Measurements from ENCODE around the gene SH3BP4.

The SH3BP4 gene

GRCh38 chr2:234931371-234931770, 20.4 kb upstream of the SH3BP4 start:
- TF ChIP-seq CTCF (IDR thresholded peaks at IDR 0.05; ENCODE audit: low read depth, low read length): no peak
- no peak for DNase-seq (ENCODE audit: extremely low read depth, low read depth)

- no peak for DNase-seq (ENCODE audit: extremely low read depth, low read depth)
- no peak for TF ChIP-seq CTCF (IDR thresholded peaks at IDR 0.05; ENCODE audit: low read depth, low read length)
These were observed 19.1 kb upstream of the SH3BP4 start for GRCh38 chr2:234932591-234933168.

GRCh38 chr2:234935311-234935710, 16.5 kb upstream of the SH3BP4 start:
- DNase-seq (ENCODE audit: extremely low read depth, low read depth): no peak
- no peak for TF ChIP-seq CTCF (IDR thresholded peaks at IDR 0.05; ENCODE audit: low read depth, low read length)

- DNase-seq (ENCODE audit: extremely low read depth, low read depth): no peak
- no peak for TF ChIP-seq CTCF (IDR thresholded peaks at IDR 0.05; ENCODE audit: low read depth, low read length)
These were observed 12.2 kb upstream of the SH3BP4 start for GRCh38 chr2:234939576-234939975.

GRCh38 chr2:234939996-234940395, 11.8 kb upstream of the SH3BP4 start:
- DNase-seq (ENCODE audit: extremely low read depth, low read depth): no peak
- TF ChIP-seq CTCF (IDR thresholded peaks at IDR 0.05; ENCODE audit: low read depth, low read length): no peak

- no peak for DNase-seq (ENCODE audit: extremely low read depth, low read depth)
- no peak for TF ChIP-seq CTCF (IDR thresholded peaks at IDR 0.05; ENCODE audit: low read depth, low read length)
These were observed 11.3 kb upstream of the SH3BP4 start for GRCh38 chr2:234940527-234940926.

- no peak for DNase-seq (ENCODE audit: extremely low read depth, low read depth)
- no peak for TF ChIP-seq CTCF (IDR thresholded peaks at IDR 0.05; ENCODE audit: low read depth, low read length)
These were observed 6.4 kb upstream of the SH3BP4 start for GRCh38 chr2:234945339-234945873.
